Middle frontal gyrus (tissue), 1 donor: ENCODE measurements around the gene SGMS1.

Experiments used
- DNase-seq: peaks from one replicate; pipeline ENCODE4 v3.0.0-alpha.2; 2015; ENCODE audit warnings: low spot score; ENCODE audit errors: extremely low spot score

Gene SGMS1

DNA sequence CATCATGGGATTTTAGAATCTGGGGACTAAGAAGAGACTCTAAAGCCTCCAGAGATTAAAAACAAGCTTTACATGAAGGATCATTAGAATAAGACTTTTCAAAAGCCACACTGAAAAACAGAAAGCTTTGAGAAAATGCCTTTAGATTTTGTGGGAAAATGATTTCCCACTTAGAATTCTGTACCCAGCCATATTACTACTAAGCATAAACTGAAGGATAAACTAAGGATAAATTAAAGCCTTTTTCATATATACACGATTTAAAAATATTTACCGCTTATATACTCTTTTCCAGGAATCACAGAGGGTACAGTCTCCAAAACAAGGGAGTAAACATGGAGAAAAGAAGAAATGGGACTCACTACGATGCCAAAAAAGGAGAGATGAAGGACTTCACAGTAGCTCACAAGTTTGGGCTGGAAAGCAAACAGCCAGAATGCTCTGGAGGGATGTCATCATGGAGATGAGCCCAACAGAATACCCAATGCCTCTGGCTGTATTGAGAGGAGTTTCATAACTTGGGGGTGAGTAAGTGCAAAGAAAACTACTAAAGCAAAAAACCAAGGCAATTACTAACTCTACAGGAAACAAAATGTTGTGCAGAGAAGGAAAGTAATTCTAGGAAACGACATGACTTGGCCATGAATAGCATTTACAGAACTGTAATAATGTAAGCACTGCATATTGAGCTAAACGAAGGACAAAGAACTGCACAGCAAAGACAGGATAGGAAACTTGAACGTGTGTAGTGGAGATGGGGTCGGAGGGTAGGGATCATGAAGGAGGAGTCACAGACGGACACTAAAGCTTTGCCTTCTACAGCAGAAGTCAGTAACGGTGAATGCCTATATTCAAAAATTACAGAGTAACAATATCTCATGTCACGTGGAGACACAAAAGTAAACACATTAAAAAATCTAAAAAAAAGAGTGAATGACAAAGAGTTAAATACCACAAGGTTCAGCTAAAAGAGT is 311.0 kb downstream of the SGMS1 start:
- no peak for DNase-seq

DNA sequence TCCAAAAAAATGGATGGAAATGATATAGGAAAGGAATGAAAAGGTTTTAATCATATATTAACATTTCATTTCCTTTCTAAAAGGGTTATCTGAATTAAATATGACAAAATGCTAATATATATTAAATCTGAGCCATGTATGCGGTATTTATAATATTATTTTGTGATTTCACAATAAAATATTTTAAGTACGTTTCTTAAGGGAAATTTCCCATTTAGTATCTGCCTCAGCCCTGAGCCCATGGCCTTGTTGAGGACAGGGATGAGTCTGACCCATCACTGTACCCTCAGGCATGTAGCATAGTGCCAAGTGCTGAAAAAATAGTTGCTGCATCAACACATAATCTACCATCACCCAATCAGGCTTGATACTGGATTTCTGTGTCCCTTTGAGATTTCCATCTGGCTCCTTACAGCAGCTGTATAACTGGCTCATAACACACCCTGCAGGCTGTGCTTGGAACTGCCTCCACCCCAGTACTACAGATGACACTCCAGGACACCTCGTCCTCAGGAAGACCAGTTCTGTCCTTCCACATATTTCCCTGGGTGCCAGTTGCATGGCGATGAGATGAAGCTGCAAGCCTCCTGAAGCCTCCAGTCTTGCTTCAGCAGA is 313.1 kb downstream of the SGMS1 start:
- no peak for DNase-seq

DNA sequence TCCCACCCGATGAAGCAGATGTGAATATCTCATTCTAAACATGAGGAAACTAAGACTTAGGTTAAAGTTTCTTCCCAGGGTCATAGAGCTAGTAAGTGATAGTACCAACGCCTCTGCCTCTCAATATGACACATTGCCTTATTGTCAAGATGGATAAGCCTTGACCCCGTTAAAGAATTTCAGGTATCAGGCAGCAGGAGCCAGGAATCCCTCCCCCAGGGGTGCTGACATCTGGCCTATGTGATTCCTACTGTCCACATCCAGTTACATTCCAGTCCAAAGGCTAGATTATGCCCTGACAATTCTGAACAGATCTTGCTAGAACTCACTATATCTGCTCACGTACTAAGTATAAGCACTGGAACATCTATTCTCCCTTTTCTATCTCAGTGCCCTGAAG is 314.4 kb downstream of the SGMS1 start:
- DNase-seq = no peak

DNA sequence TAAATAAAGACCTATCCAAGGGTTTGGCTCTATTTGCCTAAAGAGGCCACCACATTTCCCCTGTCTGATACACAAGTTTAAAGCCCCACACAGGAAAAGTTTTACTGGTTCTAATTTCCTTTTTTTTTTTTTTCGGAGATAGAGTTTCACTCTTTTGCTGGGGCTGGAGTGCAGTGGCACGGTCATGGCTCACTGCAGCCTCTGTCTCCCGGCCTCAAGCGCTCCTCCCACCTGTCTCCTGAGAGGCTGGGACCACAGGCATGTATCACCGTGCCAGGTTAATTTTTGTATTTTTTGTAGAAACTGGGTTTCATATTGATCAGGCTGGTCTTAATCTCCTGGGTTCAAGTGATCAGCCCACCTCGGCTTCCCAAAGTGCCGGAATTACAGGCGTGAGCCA is 319.1 kb downstream of the SGMS1 start:
- no peak for DNase-seq

DNA sequence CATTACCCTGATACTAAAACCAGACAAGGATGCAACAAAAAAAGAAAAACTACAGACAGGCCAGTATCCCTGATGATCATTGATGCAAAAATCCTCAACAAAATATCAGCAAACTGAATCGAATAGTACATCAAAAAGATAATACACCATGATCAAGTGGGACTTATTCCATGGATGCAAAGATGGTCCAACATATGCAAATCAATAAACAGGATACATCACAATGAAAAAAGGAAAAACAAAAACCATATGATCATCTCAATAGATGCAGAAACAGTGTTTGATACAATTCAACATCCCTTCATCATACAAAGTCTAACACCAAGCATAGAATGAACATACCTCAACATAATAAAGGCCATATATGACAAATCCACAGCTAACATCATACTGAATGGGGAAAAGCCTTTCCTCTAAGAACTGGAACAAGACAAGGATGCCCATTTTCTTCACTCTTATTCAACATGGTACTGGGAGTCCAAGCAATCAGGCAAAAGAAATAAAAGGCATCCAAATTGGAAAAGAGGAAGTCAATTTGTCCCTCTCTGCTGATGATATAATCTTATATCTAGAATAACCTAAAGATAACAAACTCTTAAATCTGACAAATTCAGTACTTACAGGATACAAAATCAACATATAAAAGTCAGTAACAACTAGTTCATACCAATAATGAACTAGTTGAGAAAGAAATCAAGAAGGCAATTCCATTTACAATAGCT is 323.6 kb downstream of the SGMS1 start:
- no peak for DNase-seq

DNA sequence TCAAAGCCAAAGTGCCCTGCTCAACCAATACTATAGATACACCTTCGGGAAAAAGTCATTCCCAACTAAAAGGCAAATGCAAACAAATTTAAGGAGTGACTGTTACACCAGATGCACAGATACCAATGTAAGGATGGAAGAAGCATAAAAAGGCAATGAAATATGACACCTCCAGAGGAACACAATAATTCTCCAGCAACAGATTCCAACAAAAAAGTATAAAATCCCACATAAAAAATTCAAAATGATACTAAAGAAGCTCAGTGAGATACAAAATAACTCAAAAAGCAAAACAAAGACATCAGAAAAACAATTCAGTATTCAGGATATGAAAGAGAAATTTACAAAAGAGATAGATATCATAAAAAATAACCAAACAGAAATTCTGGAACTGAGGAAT is 328.4 kb downstream of the SGMS1 start:
- DNase-seq = no peak

DNA sequence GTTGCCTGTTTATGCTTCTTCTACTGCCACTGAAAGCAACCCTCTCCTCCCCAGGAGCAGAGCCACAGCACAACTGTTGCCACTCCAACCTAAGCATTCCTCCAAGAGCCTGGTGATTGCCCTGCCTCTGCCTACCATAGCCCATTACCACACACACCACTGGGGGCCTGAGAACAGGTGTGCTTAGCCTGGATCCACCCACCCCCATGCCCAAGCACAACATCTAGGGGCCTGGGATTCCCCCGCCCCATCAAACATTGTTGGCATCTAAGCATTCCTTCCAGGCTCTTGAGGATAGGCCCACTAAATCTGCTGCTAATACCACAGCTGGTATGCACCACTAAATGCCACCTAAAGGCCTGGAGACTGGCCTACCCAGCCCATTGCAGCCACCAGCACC is 329.2 kb downstream of the SGMS1 start:
- DNase-seq = no peak

DNA sequence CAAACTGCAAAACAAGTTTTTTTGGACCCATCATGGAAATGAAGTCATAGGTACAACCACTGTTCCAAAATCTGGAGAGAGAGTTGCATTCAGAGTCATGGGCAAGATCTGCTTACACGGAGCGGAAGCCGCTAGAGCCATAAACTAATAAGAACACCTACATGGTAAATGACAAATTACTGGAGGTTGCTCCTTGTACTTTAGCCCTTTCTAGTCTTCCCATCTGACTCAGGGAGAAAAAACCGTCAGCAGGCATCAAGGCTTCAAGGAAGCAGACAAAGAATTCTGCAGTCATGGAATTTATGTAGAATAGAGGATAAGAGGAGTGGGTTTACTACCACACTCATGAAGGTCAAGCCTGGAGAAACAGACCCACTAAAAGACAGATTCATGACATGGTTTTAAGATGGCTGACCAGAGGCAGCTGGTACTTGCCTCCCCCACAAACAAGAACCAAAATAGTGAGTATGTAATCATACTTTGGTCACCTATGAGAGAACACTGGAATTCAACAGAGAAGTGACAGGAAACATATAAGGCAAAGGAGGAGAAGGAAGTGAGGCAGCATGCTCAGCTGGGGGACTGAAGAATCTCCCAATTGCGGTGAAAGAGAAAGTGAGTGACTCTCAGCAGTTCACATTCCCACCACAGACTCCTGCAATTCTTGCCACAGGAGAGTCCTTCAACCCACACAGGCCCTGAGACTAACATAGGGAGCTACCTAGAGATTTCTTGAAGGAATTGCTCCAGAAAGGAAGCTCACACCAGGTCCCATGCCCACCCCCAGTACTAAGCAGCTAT is 330.0 kb downstream of the SGMS1 start:
- no peak for DNase-seq

DNA sequence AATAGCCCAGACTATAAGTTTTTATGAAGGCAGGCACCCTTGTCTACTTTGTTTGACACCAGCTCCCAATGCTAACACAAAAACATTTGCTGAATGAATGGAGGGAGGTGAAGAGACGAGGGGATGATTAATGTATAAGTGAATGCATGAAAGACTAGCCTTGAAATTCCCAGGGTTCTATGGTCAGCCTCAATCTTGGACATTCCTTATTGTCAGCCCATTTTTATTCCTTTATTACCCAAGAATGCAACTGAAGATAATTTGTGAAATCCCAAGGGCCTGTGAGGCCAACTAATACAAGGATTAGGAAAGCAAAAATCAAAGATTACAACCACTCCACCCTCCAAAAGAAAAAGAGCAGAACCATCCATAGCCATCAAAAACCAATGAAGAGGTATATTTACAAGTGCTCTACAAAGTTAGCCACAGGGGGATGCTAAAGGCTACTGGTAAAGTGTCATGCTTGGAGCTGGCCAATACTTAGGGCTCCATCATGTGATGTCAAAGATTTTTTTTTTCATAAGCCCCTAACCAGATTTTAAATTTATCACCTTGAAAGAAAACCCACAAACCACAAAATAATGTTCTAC is 332.4 kb downstream of the SGMS1 start:
- no peak for DNase-seq

DNA sequence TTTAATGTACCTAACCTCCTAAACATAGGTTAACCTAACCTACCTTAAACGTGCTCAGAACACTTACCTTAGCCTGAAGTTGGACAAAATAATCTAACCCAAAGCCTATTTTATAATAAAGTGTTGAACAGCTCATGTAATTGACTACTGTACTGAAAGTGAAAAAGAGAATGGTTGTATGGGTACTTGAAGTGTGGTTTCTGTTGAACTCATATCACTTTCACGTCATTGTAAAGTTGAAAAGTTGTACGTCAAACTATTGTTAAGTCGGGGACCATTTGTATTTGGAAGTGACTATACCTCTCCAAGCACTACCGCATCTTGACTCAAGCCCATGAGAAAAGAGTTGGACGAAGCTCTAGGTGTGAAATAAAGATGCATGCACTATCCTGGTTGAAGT is 334.6 kb downstream of the SGMS1 start:
- no peak for DNase-seq

DNA sequence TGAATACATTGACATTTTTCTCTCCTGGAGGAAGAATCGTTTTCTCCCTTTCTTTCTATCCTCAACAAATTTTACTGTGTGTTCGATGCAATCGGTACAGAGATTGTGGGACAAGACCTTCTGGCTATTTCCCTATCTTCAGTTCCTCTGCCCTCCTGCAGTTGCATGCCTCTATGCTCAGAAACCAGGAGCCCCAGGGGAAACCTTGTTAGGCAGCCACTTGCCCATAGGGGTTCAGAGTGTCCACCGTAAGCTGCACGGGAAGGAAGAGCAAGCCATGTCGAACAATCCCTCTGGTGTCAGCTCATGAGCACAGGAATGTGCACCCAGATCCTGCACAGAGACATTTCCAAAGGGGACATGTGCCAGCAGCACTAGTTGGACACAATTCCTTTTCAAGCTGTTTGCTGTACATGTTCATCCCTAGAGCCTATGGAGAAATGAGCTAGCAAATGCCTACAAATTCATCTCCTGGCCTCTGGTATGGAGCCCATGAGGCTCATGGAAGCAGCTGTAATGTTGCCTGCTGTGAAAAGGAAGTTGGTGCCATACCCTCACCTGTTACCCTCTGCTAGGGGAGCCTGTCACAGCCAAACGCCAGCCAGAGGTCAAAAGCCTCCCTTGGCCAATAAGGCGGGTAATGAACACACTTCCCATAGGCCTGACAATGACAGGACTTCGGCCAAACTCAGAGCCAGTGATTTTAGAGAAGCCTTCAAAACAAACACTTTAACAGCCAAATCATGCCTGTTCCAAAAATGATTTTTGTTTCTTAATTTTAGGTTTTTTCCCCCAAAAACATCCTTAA is 336.6 kb downstream of the SGMS1 start:
- no peak for DNase-seq

DNA sequence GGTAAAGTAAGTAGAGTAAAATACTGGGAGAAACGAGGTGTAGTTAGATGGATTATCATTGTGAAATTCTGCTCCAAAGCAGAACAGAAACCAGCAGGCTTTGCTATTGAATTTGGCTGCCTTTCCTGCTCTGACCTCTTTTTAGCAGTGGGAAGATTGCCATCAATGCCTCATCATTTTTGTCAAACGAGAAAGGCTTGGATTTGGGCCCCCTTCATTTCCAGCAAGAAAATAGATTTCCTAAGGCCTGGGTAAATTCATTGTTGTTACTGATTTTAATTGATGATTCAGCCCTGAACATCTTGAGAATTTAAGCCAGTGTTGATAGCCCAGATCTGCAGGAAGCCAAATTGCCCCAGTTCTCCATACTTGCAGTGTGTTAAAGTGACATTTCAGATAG is 337.2 kb downstream of the SGMS1 start:
- DNase-seq = no peak

DNA sequence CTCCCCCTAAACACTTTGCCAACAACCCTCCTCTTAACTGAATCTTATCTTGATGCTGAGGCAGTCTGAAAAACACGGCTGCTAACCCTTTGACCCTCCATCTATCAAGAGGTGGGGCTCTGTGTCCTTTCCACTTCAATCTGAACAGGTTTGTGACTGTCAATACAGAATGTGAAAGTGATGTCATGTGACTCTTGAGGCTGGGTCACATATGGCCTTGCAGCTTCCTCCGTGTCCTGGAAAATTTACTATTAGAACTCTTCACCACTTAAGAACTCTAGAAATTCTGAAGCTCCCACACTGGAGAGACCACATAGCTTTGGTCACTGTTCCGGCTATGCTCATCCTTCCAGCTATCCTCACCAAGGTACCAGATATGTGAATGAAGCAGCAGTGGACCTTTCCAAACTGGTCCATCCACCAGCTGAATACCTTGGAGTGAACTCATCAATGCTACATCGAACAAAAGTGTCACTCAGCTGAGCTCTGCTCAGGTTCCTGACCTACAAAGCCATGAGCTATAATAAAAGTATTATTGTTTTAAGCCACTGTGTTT is 341.7 kb downstream of the SGMS1 start:
- DNase-seq = no peak

DNA sequence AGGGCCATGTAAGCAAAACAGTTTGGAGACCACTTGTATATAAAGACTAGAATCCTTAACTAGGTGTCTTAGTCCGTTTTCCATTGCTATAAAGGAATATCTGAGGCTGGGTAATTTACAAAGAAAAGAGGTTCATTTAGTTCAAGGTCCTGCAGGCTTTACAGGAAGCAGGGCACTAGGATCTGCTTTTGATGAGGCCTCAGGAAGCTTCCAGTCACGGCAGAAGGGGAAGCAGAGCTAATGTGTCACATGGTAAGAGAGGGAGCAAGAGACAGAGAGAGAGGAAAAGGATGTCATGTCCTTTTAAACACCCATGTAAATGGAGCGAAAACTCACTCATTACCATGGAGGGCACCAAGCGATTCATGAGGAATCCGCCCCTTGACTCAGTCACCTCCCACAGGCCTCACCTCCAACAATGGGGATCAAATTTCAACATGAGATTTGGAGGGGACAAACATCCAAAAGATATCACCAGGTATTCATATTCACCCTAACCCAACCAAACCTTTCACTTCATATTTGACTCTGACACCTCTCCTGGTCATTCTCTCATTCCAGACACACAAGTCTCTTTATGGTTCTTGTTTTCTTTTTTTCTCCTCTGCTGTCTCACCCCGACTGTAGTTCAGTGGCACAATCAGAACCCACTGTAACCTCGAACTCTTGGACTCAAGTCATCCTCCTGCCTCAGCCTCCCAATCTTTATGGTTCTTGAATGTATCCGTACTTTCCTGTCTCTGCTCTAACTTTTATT is 342.4 kb downstream of the SGMS1 start:
- no peak for DNase-seq

DNA sequence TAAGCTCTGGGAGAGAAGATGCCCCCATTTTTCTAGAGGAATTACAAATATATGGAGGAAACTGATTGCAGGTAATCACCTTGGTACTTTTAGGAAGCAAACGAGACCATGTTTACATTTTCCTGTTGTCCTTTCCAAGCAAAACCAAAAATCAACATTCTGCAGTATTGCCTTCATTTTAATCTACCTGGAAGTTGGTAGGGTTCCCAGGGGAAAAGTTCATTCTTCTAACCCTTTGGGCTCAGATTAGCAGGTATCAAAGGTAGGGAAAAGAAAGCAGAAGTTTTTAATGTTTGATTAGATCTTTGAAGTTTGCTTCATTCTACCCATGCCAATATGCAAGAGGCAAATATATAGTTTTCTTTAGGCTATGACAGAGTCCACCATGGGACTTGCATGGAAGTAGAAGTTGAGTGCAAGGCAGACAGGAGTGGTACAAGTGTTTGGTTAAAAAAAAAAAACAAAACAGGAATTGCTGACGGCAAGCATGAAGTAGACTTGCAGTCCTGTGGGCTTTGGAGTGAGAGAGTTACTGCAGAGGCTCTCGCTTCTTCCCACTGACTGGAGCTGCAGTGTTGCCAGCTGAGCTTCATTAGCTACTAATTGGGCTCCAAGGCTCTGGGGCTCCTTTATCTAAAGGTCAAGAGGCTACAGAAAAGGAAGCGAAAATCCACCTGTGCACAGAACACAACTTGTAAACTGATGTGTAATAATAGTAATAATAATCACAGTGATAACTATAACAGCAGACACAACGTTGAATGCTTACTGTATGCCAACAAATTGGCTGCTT is 343.5 kb downstream of the SGMS1 start:
- no peak for DNase-seq

DNA sequence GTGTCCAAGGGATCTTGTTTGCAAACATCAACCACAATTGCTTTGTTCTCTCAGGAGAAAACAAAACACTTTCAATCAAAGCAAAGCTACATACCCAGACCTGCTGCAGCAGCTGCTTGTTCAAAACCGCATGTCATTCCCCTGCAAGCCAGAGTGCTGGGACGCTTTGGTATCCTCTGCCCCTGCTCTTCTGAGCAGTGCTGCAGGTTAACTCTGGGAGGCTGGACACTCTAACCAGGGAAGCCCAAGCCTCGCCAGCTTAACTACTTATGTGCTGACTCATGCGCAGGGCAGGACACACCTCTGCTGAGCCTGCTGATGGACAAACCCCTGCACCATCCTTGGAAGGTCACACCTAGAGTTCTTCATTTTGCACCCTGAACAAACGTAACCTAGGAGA is 344.3 kb downstream of the SGMS1 start:
- DNase-seq = no peak

DNA sequence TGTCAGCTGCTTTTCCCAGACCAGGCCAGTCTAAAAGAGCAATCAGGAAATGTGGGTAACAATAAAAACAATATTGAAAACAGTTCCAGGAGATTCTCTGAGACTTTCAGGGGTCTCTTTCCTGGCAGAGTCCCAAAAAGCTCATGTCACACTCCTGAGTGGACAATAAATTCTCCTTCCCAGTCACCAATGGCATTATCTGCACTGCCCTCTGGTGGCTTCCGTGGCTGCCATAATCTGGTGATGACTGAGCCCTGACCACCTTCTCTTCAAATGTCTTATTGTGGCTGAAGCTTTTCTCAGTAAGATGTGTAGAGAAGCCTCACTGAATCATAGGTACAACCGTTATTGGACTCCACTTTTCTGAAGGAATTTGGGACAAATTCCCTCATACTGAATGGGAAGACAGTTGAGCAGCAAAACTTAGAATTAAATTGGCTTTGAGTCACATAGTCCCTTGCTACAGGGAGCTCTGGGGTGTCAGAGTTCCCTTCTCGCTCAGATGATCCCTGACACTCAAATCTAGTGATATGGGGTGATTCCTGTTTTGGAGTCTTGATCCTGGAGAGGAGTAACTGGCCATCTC is 348.0 kb downstream of the SGMS1 start:
- DNase-seq = no peak

DNA sequence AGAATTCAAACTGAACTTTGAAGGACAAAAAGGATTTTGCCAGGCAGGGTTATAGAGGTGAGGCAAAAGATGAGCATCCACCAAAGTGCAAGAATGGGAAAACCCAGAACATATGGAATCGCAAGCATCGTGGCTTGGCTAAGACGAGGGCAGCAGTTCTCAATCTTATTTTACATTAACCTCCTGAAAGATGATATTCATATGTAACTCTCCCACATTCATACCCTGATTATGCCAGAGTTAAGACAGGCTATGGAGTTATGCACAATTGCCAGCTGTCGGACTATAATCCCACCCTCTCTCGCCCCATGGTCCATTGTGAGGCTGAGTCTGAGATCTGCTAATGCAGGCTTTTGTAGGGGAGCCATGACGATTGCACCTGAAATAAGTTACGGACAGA is 351.2 kb downstream of the SGMS1 start:
- no peak for DNase-seq
